Kidney (tissue), 14 donors: ENCODE results near the gene XPNPEP2. TPM values are rescaled to one million over a fixed set of nuclear protein-coding genes. Genes with fewer than 3 reads are reported as not detected.

Experiments
- DNase-seq, 5 donors: peaks; one replicate each; pipeline ENCODE4 v3.0.0-alpha.2; 2013 to 2020
- FAIRE-seq: peaks from 2 replicates; lab custom pipeline; 2012; peaks lifted over from hg19 to GRCh38; lab: Jason Lieb, UNC
- H3K27ac ChIP-seq, 2 donors: one replicate each; pipeline ENCODE4 v1.7.0; 2013; ENCODE audit warnings: low read depth in 2 of 2, low read length in 2 of 2, inconsistent platforms in 1 of 2
- H3K27me3 ChIP-seq: one replicate; pipeline ENCODE4 v1.7.1; 2013; ENCODE audit warnings: low read length, inconsistent platforms; ENCODE audit not compliant: control insufficient read depth, insufficient read depth
- H3K36me3 ChIP-seq, 3 donors: one replicate each; pipeline versions ENCODE4 v1.7.0 to v1.7.1; 2013; ENCODE audit warnings: low read length in 3 of 3, control low read depth in 1 of 3, inconsistent platforms in 1 of 3; ENCODE audit not compliant: insufficient read depth in 3 of 3, control insufficient read depth in 2 of 3
- H3K4me1 ChIP-seq, 3 donors: one replicate each; pipeline versions ENCODE4 v1.7.0 to v1.7.1; 2013; ENCODE audit warnings: low read length in 3 of 3, inconsistent platforms in 1 of 3, low read depth in 1 of 3; ENCODE audit not compliant: control insufficient read depth in 2 of 3, insufficient read depth in 2 of 3
- H3K4me3 ChIP-seq, 3 donors: one replicate each; pipeline versions ENCODE4 v1.7.0 to v1.8.1; 2013; ENCODE audit warnings: low read length in 3 of 3, control low read depth in 1 of 3, inconsistent platforms in 1 of 3
- H3K9ac ChIP-seq, 3 donors: one replicate each; pipeline versions ENCODE4 v1.7.0 to v1.7.1; 2013; ENCODE audit warnings: low read length in 3 of 3, control low read depth in 1 of 3, inconsistent platforms in 1 of 3
- H3K9me3 ChIP-seq, 3 donors: one replicate each; pipeline versions ENCODE4 v1.7.0 to v1.7.1; 2013; ENCODE audit warnings: low read length in 3 of 3, control low read depth in 1 of 3, inconsistent platforms in 1 of 3; ENCODE audit not compliant: control insufficient read depth in 2 of 3, insufficient read depth in 1 of 3
- intact Hi-C: fragments of 100-400 bp; cut with DNase I; formaldehyde crosslinking; loops from one replicate; pipeline ENCODE4 v1.11.1; 2022
- polyA plus RNA-seq: library from polyadenylated mRNA; stranded (reverse); fragments of 350-450 nt; fragmentation: Illumina TruSeq; extraction: RNeasy Lipid Tissue Mini Kit (QIAGEN cat#74804); gene quantifications from one replicate; pipeline ENCODE4 v1.2.3, GENCODE V29; 2014; ENCODE audit warnings: low read depth, low replicate concordance; ENCODE audit not compliant: insufficient read depth
- total RNA-seq: library from RNA; stranded (reverse); fragmentation: NEBNext Ultra II Directional; extraction: Animal tissue kit (Norgen Biotek cat#: 25700); gene quantifications from one replicate; pipeline ENCODE4 v1.2.1, GENCODE V29; 2021
- TF ChIP-seq, protein P1 (sequence below): IDR thresholded peaks from 3 replicates; pipeline ENCODE4 v1.5.1; 2012; ENCODE audit warnings: mild to moderate bottlenecking, moderate library complexity, borderline replicate concordance; ENCODE audit not compliant: insufficient read depth; ENCODE audit errors: extremely low read depth
- donor health status: control.
- donor health status: control.
- donor health status: control.
- donor health status: control.
- donor health status: control.
- donor health status: DM: yes; HTN: yes; CAD: no.
- donor health status: Normal renal cell carcinoma (clear cell type).

The XPNPEP2 gene
- total and polyA plus RNA-seq, 2 donors from 2014 or later, result 2.0 to 78.6 TPM

DNA sequence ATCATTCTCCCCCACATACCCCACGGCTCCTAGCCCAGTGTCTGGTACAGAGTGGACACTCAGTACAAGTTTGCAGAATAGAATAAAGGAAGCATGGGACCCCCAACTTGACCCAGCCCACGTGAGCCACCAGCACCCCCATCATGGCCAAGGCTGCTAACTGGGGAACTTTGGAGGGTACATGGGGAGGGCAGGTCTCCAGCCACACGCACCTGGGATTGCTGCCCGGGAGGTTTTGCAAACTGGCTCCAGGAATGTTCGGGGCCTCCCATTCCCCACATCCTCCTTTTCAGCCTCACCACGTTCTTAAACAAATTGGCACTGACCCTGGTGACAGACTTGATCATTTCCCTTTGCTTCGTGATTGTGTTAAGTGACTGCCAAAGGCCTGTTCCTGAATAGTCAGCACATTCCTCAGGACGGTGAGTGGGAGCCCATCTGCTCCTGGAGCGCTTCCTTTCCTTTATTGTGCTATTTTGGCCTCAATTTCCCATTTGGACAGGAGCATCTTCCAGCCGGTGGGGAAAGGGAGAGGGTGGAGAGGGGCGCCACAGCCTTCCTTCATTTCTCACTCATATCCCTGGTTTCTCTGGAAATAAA is 18.7 kb upstream of the XPNPEP2 start:
- Histone ChIP-seq H3K27me3 (no peaks in the 10 kb centered on the region), H3K9ac (no peak overlapping the region), H3K27ac (no peak overlapping the region), H3K9me3 (no peaks in the 10 kb centered on the region), H3K4me1 (no peaks in the 10 kb centered on the region), H3K4me3 (no peak overlapping the region), H3K36me3 (no peaks in the 10 kb centered on the region)
- FAIRE-seq (no peak), DNase-seq (no peak)
- TF ChIP-seq, protein P1, sequence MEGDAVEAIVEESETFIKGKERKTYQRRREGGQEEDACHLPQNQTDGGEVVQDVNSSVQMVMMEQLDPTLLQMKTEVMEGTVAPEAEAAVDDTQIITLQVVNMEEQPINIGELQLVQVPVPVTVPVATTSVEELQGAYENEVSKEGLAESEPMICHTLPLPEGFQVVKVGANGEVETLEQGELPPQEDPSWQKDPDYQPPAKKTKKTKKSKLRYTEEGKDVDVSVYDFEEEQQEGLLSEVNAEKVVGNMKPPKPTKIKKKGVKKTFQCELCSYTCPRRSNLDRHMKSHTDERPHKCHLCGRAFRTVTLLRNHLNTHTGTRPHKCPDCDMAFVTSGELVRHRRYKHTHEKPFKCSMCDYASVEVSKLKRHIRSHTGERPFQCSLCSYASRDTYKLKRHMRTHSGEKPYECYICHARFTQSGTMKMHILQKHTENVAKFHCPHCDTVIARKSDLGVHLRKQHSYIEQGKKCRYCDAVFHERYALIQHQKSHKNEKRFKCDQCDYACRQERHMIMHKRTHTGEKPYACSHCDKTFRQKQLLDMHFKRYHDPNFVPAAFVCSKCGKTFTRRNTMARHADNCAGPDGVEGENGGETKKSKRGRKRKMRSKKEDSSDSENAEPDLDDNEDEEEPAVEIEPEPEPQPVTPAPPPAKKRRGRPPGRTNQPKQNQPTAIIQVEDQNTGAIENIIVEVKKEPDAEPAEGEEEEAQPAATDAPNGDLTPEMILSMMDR, result no peak
- intact Hi-C loops, result no loop called here

DNA sequence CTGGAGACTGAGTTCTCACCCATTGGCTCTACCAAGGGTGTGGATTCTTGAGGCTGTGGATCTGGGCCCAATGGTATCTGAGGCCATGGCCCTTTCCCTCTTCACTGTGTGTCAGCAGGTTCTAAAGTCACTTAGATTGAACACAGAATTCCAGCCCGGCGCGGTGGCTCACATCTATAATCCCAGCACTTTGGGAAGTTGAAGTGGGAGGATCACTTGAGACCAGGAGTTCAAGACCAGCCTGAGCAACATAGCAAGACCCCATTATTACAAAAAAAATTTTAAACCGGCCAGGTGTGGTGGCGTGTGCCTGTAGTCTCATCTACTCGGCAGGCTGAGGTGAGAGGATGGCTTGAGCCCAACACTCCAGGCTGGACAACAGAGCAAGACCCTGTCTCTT is 18.0 kb upstream of the XPNPEP2 start:
- H3K27ac ChIP-seq, result no peak overlapping the region
- H3K27me3 ChIP-seq, result no peaks in the 10 kb centered on the region
- no peaks in the 10 kb centered on the region for H3K4me1 ChIP-seq
- FAIRE-seq (no peak), DNase-seq (no peak)
- no peaks in the 10 kb centered on the region for H3K36me3 ChIP-seq
- H3K4me3 ChIP-seq, result no peak overlapping the region
- intact Hi-C loops, result no loop called here
- TF ChIP-seq, protein P1, result no peak
- H3K9me3 ChIP-seq, result no peaks in the 10 kb centered on the region
- H3K9ac ChIP-seq, result no peak overlapping the region

DNA sequence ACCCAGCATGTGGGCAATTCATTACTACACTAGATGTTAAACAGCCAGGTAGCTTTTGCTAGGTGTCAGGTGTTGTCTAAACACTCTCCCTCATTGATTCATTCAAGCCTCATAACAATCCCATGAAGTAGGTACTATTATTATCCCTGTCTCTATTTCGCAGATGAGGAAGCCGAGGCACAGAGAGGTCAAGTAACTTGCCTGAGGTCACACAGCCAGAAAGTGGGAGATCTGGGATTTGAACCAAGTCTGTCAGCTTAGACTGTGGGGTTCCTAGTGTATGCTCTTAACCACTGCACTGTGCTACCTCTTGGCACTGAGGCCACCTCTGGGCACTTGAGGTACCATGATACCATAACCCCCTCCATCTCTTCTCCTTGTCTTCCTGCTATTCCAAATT is 17.4 kb upstream of the XPNPEP2 start:
- Histone ChIP-seq H3K36me3 (no peaks in the 10 kb centered on the region), H3K4me1 (no peaks in the 10 kb centered on the region), H3K4me3 (no peak overlapping the region), H3K9ac (no peak overlapping the region), H3K27ac (no peak overlapping the region), H3K27me3 (no peaks in the 10 kb centered on the region), H3K9me3 (no peaks in the 10 kb centered on the region)
- DNase-seq (no peak), FAIRE-seq (no peak)
- intact Hi-C loops, result no loop called here
- TF ChIP-seq, protein P1, result no peak

DNA sequence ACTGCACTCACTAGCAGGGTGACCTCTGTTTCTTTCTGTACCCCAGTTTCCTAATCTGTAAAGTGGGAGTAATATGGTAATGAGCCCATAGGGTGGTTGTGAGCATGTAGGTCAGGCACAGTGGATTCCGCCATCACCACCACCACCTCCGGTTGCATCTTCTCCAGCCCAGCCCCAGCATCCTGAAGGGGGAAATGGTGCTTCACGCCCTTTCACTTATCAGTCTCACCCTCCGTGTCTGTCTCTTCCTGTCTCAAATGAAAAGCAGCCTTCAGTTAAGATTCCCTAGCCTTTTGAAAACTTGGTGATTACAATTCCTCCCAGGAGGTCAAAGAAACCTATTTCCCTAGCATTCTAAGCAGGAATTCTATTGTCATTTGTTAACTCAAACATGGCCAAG is 16.9 kb upstream of the XPNPEP2 start:
- Histone ChIP-seq H3K27me3 (no peaks in the 10 kb centered on the region), H3K9ac (no peak overlapping the region), H3K4me3 (no peak overlapping the region), H3K4me1 (no peaks in the 10 kb centered on the region), H3K36me3 (no peaks in the 10 kb centered on the region), H3K27ac (no peak overlapping the region), H3K9me3 (no peaks in the 10 kb centered on the region)
- no peak for DNase-seq
- no peak for FAIRE-seq
- intact Hi-C loops, result no loop called here
- TF ChIP-seq, protein P1, result no peak
